Activated CD4-positive, alpha-beta T cell treated with anti-CD3 and anti-CD28 coated beads, Interleukin-2, amount 50 U/mL, for 4 hours (primary cell): ENCODE data around the gene HOXA11.

Source experiments
- DNase-seq, 2 experiments: peaks; one replicate each; pipeline ENCODE4 v3.0.0-alpha.2; 2020

Gene HOXA11

DNA sequence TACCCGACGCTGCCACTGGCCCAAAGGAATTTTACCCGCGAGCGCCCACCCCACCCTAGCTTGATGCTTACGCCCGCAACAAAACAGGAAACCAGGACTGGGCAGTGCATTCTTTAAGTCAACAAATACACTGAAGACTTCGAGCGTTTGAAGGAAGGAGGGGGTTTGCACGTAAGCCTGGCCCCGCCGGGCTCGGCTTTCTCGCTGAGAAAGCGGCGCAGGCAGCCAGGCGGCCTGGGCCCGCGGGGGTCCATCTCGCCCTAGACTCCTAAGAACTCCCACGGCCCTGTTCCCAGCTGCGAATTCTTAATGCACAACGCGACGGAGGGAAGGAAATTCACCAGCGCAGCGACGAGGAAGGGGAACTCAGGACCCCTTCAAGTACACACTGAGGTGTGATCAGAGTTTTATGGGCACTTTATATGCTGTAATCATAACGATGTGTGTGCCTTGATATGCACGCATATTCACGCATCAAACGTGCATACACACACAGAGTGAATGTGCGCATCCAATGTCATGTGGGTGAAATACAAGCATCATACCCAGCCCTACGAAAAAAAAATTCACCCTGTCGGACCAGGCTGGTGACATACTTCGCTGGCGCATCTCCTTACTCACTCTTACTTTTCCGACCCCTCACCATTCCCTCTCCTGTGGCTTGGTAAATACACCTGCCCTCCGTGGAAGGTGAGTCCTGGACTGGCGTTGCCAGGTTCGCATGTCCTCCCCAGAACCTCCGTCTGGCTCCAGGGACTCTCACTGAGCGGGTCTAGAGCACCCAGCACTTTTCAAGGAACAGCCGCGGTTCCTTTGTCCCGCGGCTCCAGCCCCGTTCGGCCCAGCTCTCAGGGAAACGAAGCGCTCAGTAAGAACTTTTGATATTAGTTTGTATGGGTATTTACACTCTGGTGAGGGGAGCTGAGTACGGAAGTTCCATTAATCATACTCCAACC is 20.6 kb upstream of the HOXA11 start:
- no peak for DNase-seq

DNA sequence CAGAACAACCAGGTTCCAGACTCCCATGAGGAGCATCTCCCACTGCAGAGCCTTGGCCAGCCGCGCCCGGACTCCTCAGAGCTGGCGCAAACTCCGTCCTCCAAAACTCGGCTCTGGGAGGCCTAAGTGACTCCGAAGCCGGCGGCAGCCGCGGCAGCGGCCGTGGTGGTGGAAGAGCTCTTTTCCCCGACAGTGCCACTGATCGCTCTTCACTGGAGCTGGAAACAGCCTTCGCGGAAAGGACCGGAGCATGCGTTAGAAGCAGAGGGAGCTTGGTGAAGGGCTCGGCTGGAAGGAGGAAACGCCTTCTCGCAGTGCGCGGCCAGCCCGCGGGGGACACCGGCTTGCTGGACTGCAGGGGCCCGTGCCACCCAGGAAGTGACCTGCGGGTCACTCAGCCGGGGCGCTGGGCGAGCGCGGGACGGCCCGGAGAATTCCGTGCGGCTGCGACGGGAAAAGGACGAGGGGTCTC is 19.9 kb upstream of the HOXA11 start:
- DNase-seq, result no peak

DNA sequence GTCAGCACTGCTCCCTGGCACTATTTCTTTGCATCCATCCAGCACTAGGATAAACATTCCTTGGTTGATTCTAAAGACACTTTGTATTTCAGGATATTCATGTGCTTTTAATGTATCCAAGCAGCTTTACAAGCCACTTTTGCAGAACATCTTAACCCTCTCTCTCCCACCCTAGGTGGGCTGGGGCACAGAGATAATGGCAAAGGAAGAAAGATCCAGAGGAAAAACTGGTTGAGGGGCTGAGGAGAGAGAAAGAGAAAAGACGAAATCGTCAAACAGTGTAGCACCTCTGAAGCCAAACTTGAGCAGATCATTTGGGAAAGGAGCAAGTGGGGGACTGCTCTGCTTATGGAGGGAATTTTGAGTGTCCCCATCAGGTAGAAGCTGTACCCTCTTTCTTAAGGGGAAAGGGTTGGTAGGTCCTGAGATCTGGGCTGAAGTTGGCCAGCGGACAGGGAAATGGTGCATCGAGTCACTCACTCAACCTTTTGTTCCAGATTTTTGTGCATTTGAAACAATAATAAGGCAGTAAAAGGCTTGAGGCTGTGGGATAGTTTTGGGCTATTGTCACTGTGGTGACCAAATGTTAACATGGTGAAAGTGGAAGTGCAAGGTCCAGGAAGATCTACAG is 19.0 kb upstream of the HOXA11 start:
- DNase-seq, result no peak

DNA sequence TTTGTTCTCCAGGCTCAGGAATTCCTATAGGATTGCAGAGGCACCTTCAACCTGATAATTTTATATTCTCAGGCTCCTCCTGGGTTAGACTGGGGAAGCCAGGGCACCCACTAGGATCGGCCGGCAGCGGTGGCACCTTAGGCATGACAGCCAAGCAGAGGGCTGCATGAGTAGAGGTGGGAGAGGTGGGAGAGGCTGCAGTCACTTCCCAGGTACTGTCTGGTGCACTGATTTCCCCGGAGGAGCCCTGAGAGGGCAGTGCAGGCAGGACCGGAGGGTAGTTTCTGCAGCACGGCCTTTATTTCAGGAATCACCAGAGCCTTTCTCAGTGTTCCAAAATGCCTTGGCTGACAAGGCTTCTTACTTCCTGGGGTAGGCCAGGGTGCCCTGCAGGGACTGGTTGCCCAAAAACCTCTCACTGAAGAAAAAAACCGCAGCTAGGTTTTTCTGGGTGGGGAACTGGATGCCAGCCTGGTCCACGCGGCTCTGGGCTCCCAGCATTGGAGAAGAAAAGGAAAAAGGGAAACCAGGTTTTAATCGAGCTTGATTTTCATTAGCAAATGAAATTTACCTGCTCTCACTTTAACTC is 18.4 kb upstream of the HOXA11 start:
- DNase-seq, result no peak

DNA sequence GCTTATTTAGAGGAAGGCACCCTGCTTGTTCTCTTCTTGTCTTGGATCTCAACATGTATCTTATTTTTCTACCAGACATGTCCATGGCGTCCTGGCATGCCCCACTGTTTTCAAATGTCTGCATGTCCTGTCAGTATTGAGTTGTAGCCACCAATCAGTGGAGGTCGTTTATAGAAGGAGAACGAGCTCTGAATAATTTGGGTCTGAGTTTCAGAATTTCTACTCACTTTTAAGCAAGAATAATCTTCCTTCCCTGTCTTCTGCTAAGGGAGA is 17.8 kb upstream of the HOXA11 start:
- no peak for DNase-seq

DNA sequence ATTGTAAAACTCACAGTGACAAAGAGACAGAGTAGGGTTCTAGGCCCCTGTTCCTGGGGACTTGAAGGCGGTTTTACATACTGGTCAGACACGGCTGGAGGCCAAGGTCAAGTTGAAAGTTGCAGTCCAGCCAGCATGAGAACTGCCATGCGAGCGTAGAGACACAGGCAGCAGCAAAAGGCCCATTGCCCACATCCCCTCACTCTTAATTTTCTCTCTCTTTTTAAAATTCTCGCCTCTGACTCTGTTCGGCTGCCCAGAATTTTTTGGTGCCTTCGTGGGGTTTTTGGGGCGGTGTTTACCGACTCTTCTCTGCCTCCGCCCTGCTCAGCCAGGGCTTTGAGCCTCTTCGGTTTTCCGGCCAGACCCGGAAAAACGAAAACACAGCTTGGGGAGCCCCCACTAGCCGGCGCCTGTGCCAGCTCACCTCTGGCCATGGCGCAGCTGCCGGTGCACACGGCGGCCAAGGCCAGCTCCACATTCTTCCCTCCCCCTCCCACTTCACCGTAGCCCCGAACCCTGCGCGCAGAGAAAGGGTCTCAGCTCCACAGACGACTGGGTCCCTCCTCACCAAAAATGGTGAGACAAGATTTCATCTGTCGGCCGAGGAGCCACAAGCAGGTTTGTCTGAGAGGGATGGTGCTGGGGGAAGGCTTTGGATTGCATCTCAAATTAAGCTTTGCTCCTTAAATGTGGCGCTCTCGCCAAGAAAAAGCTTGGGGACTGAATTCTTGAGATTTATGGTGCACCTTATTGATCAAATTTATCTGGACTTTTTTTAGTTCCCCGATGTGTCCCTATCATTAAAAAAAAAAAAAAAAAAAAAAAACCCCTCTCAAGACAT is 17.2 kb upstream of the HOXA11 start:
- no peak for DNase-seq

DNA sequence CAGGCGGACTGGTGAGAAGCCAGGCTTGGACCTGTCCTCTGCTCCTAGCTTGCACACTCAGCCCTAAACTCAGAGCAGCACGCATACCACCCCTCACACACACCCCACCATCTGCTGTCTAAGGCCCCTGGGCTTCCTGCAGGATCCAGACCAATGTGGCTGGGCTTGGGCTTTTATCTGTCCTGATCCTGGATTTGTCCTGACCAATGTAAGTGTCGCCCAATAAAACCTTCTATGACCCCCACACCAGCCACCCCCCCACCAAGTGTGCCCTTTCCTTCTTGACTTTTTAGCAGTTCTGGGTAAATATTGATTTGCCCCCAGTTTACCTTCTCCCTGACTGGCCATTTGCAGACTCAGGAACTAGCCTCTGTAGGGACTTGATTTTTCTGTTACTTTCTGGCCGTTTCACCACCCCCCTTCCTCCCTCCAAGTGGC is 16.6 kb upstream of the HOXA11 start:
- no peak for DNase-seq

DNA sequence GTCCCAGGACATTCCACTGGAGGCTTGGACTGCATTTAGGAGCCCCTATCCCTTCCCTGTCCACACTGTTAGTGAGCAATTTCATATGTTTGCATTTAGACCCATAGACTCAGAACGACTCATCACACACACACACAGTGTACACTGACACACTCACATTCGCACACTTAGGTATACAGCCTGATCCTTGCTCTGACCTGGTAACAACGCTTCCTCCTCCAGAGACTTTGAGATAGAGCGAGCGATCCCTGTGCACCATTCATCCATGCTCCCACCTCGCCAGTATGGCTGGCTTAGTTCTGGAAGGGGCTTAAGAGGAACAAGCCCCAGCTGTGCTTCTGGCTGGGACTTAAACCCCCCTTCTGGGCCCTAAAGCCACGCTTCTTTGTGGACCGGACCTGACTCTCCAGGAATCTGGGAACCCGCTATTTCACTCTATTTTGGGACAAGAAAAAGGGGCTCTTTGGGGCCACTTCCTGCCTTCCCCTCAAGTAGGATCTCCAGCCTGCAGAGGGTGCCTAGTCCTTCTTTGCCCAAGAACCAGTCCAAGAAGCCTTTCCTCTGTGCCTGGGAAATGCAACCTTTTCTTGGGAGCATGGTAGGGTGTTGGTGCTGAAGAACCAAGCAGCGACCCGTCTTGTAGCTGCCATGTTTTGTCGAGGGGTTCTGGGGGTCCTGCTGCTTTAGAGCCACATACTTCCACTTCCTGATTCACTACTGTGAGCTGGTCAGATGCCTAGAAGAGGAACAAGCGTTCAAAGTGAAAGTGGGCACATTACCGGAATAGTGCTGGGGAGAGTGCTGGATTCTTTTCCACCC is 15.9 kb upstream of the HOXA11 start:
- DNase-seq, result no peak

DNA sequence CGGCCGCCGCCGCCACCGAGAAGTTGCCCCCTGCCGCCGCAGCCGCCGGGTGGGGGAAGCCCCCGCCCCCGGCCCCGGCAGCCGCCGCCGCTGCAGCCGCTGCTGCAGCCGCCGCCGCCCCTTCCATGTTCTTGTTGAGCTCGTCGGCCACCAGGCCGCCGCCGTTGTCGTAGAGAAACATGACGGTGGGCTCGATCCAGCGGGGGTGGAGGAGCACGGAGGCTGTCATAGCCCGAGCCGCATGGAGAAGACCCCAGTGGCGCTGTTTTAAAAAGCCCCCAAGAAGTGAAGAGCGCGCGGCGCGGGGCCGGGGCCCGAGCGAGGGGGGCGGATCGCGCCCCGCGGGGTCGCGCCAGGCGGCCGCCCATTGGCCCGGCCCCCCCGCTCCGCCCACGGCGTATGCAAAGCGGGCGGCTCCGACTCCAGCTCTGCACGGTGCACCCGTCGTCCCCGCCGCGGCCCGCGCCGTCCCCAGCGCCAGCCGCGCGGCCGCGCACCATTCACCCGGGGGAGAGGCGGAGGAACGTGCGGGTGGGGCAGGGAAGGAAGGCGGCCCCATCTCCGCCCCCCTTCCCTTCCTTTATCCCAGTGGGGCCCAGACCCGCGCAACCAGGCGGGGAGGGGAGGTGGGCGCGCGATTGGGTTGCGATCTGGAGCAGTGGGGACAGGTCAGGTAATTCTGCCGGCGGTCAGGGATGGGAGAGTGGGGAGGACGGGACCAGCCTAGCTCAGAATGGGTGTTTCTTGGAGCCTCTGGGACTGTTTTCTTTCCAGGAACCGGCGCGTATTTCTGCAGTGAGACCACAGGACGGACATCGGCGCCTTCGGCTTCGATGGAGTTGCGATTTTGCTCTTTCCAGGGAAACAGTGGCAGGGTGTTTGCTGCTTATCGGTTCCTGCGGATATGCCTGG is 15.1 kb upstream of the HOXA11 start, which contains the start of gene HOXA13:
HOXA13 (minus strand) TSS at position 243 of the 912 bp plus-strand sequence; CDS start at position 229, 14 bp downstream.
- DNase-seq, result no peak

DNA sequence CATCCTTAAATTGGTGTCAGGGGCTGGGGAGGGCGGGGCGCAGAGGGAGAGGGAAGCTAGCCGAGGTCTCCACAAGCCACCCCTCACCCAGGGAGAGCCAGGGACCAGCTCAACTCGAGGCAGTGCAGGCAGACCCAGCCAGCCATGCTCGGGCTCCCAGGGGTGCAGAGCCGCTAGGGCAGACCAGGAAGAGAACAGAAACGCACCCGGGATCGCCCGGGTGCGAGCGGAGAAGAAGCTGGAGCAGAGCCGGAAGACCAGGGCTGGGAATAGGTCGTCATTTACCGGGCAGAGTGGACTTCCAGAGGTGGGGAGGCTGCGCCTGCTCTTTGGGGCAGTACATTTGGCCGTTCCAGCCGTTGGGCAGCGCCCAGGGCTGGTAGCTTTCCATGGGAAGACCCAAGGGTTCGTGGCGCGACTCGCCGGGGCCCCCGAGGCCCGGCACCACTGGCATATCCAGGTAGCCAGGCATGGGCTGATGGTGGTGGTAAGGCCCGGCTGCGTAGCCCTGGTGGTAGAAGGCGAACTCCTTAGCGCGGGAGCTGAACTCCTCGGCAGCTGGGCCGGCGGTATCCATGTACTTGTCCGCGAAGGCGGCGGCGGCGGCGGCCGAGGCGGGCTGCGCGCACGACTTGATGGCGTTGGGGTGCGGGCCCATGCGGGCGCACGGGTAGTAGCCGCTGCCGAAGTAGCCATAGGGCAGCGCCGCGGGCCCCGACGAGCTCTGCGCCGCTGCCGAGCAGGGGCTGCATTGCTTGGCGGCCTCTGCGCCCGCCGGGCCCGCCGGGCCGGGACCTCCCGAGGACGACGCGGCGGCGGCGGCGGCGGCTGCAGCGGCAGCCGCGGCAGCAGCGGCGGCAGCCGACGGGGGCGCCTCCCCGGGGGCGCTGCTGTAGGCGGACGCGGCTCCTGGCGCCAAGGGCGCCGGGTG is 14.1 kb upstream of the HOXA11 start:
- DNase-seq, result no peak

DNA sequence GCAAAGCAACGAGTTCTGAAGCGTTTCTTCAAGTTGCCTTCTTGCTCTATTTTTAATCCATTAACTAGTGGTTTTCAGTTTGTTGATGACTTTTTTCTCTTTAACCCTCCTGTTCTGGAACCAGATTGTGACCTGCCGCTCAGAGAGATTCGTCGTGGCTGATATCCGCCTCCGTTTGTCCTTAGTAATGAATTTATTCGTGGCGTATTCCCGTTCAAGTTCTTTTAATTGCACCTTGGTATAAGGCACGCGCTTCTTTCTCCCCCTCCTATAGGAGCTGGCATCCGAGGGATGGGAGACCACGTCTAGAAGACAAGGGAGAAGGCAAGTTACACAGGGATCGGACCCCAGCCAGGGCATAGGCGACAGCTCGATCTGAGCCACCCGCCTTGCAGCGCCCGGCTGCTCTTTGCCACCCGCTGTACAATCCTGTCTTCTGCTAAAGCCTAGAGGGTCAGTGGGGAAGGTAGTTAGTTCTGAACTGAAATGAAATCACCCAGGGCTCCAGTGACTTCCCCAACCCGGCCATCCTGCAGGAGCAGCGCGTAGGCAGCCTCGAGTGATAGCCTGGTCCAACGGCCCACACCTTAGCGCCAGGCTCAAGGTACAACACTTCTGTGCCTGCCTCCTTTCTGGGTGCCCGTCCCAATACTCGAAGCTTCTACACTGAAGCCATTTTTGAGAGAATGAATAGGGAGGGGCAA is 13.3 kb upstream of the HOXA11 start:
- DNase-seq, result no peak

DNA sequence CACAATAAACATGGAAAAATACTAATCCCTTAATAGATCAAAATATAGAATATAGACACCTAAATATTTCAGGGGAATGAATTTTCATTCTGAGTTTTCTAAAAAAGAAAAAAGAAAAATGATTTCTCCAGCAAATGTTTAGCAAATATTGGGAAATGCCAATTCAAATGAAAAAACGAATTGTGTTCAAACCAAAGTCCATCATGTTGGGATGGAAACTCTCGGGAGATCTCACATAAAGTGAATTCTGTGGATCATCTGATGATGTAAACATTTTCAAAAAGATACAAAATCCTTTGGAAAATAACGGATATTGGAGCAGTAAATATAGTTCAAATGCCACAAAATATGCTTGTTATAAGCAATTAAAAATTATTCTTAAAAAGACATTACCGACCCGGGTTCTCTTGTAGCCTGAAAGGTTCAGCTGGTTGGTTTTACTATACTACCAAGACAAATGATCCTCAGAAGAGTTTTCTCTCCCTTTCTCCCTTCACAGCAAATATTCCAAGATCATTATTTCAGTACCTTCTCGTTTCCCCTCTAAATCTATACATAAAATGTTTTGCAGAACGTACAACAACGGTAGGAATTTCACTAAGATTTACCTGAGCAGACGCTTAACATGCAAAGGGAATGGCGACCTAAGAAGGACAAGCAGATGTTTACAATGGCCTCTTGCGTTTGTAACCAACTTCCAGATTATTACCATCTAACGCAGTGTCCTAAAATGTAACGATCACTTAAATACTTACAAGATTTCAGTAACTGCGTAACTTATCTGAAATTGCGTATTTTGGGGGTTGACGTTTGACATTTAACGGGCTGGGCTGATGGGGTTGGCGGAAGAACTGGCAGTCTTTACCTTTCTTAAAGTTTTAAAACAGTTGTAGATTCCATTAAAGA is 12.4 kb upstream of the HOXA11 start:
- DNase-seq, result no peak

DNA sequence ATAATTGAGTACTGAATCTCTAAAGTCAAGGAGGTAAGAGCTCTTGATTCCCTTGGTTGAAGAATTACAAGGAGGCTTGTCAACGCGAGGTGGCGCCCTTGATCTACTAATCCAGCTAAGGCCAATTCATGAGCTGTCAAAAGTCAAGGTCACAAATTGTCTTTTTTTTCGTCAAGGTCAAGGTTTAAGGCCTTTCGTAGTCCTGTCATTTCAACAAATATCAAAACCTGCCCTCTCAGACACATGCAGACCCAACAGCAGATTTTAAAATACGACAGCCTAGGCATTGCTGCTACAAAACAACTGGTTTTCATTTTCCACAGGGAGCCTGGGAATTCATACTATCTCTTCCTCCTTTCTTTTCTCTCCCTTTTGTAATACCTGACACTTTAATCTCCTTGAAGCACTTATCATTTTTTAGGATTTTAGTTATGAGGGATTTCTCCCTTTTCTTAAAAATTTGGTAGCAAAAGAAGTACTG is 11.3 kb upstream of the HOXA11 start:
- DNase-seq, result peak; percentile 87 to 90

DNA sequence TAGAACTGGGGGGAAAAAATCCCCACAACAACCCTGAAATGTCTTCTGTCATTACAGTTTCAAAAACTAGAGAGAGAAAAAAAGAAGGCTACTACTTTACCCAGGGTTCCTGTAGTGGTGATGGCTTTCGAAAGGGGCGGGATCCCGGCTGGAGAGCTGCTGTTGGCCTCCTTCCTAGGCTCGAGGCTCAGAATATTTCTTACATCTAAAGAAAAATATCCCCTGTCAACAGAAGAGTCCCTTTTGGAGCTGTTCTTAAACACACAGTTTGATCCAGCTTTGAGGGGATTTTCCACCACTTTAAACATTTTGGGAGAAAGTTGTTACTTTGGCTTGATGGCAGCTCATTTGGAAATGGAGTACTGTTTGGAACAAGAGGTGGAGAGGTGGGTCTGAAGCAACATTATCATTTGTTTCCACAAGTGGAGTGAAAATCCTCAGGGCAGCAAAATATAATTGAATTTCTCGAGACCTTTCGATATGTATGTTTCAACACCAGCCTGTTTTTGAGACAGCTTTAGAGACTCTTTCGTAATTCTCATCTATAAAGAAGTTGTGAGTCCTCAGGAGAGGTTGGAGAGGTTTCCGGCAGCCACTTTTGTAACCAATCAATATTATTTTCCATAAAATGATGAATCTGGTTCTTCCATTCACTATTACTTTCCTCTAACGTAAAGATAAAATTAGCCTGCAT is 9.8 kb upstream of the HOXA11 start:
- no peak for DNase-seq

DNA sequence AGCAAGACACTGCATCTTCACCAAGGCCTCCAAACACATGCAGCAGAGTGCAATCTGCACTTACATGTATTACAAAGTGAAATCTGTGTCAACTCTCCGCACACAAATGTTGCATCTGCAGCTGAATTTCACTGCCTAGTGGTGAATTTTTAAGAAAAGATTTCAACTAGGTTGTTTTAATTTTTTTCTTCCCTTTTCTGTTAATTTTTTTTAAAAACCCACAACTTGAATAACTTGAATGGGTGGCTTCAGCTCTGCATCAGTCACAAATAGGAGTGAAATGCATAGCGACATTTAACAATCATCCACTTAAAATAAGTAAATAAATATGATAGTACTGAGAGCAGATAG is 8.9 kb upstream of the HOXA11 start:
- no peak for DNase-seq

DNA sequence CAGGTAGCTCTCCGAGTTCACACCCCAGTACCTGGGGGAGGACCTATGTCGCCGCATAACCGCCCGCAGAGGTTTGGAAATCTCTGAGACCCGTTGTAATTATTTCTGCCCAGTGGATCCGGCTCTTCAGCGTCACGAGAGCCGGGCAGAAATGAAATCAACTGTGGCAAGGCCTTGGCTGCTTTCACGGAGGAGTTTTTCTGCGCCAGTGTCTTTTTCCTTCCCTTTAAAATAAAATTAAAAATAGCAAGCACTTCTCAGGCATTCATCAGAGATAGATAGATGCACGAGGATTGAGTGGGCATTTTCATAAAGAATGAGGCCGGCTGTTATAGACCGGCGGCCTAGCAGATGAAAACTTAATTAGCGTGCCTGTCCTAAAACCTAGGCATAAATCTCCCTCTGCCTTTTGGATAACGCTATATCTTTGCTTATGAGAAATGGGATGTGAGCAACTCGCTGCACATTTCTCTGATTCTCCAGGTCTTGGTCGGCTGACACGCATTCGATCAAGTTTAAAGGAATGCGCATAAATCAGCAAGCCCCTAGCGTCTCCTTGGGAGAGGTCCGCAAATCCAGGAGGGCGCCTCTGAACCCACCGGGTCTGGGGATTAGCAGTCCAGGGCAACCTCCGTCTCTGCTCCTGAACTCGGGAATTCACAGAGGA is 8.4 kb upstream of the HOXA11 start:
- DNase-seq, result no peak
